HEK293T (cell line): ENCODE results near the gene MYOF.
"Not testable (repeated sequence)": the region's sequence is repeated elsewhere in the genome, so short reads cannot be mapped to it uniquely, and the experiment has no call there.

Source experiments
- ARNT ChIP-seq: fragments of 450-650 bp; IDR thresholded peaks from 2 replicates; pipeline ENCODE4 v1.6.1; 2017; ENCODE audit warnings: mild to moderate bottlenecking
- BHLHE40 ChIP-seq: fragments of 450-650 bp; IDR thresholded peaks from 2 replicates; pipeline ENCODE4 v1.6.1; 2016; ENCODE audit warnings: mild to moderate bottlenecking, moderate library complexity, borderline replicate concordance
- HDGF ChIP-seq: fragments of 450-650 bp; IDR thresholded peaks from 2 replicates; pipeline ENCODE4 v1.6.1; 2017; ENCODE audit warnings: antibody characterized with exemption, borderline replicate concordance
- NFRKB ChIP-seq: fragments of 450-650 bp; IDR thresholded peaks from 2 replicates; pipeline ENCODE4 v1.6.1; 2016; ENCODE audit warnings: mild to moderate bottlenecking, moderate library complexity
- SP1 ChIP-seq: fragments of 450-650 bp; IDR thresholded peaks from 2 replicates; pipeline ENCODE4 v1.6.1; 2017

DNA sequence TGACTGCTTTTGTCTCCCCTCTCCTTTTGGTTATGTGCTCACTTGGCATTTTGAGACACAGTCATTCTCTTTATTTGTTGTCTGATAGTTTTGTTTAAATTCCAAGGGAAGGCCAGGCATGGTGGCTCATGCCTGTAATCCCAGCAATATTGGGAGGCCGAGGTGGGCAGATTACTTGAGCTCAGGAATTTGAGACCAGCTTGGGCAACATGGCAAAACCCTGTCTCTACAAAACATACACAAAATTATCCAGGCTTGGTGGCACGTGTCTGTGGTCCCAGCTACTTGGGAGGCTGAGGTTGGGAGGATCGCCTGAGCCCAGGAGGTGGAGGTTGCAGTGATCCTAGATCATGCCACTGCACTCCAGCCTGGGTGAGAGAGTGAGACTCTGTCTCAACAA lies 167.5 kb downstream of the MYOF start:
- not testable (repeated sequence) for TF ChIP-seq BHLHE40, HDGF, SP1, ARNT, NFRKB
